Measurements from ENCODE around the gene RABL3. TPM values are rescaled to one million over a fixed set of nuclear protein-coding genes. Genes with fewer than 3 reads are reported as not detected.
A peak's percentile ranks its signal among the peaks of the same experiment; 100 is the strongest.

RABL3 gene
- total and polyA plus RNA-seq, 2 of the 13 experiments (the other 11 are each of a cell fraction or from before 2014, with no cell fraction given): 4.8 to 31.9 TPM

GRCh38 chr3:120689395-120689794 is 52.9 kb downstream of the RABL3 start (continued):
- TF ChIP-seq AHDC1 (CRISPR knock-in tag; IDR thresholded peaks at IDR 0.05; ENCODE audit: borderline replicate concordance) (peak; percentile 45; the same call in 1 of the 2 replicates), GATAD2A (CRISPR knock-in tag; IDR thresholded peaks at IDR 0.05) (peak; percentile 75), SAP130 (CRISPR knock-in tag; IDR thresholded peaks at IDR 0.05; ENCODE audit: low read depth) (peak; percentile 75), SNAPC4 (CRISPR knock-in tag; IDR thresholded peaks at IDR 0.05) (no peak), HDAC2 (CRISPR knock-in tag; IDR thresholded peaks at IDR 0.05) (no peak), NR0B2 (CRISPR knock-in tag; IDR thresholded peaks at IDR 0.05) (no peak), SOX5 (CRISPR knock-in tag; IDR thresholded peaks at IDR 0.05; ENCODE audit: borderline replicate concordance) (peak; percentile 65; the same call in 1 of the 2 replicates), HNF4A (CRISPR knock-in tag; IDR thresholded peaks at IDR 0.05) (no peak), KDM6A (CRISPR knock-in tag; IDR thresholded peaks at IDR 0.05; ENCODE audit: low read depth) (no peak), MIXL1 (CRISPR knock-in tag; IDR thresholded peaks at IDR 0.05) (peak; percentile 41; the same call in 1 of the 2 replicates), BORCS8-MEF2B (CRISPR knock-in tag; IDR thresholded peaks at IDR 0.05) (no peak), HOMEZ (CRISPR knock-in tag; IDR thresholded peaks at IDR 0.05; ENCODE audit: low read depth) (peak; percentile 74; the same call in 1 of the 2 replicates), NR2F6 (IDR thresholded peaks at IDR 0.05) (no peak), NR2F6 (CRISPR knock-in tag; IDR thresholded peaks at IDR 0.05) (no peak), ZNF264 (CRISPR knock-in tag; IDR thresholded peaks at IDR 0.05) (no peak), EP300 (IDR thresholded peaks at IDR 0.05; ENCODE audit: low read depth in 2 of 2, low read length in 2 of 2) (peak in 1 of 2 experiments; percentile 51; a peak in 1 of 4 replicates), EP300 (CRISPR knock-in tag; IDR thresholded peaks at IDR 0.05; ENCODE audit: borderline replicate concordance) (no peak), SOX6 (IDR thresholded peaks at IDR 0.05) (no peak), SOX6 (CRISPR knock-in tag; IDR thresholded peaks at IDR 0.05) (peak; percentile 41; the same call in 1 of the 2 replicates), ELF3 (CRISPR knock-in tag; IDR thresholded peaks at IDR 0.05) (peak; percentile 33; the same call in 1 of the 2 replicates), ZFX (CRISPR knock-in tag; IDR thresholded peaks at IDR 0.05; ENCODE audit: low read depth) (no peak)

Measured in HepG2 (cell line).